HT1080 (cell line): Measurements from ENCODE around the gene SCARB2. TPM values are rescaled to one million over a fixed set of nuclear protein-coding genes. Genes with fewer than 3 reads are reported as not detected.

Source experiments
- DNase-seq: peaks from one replicate; pipeline ENCODE4 v3.0.0-alpha.2; 2015; ENCODE audit warnings: low read depth
- total RNA-seq: library from RNA; depleted of rRNA; stranded (reverse); fragments of >200 nt; shearing (Covaris generic); gene quantifications from 2 replicates; pipeline ENCODE4 v1.2.3, GENCODE V29; 2014

The SCARB2 gene
- total RNA-seq, 1 experiment from 2014 or later: 79.0 TPM

GRCh38 chr4:76226418-76226817 is 12.8 kb upstream of the SCARB2 start:
- no peak for DNase-seq

DNA sequence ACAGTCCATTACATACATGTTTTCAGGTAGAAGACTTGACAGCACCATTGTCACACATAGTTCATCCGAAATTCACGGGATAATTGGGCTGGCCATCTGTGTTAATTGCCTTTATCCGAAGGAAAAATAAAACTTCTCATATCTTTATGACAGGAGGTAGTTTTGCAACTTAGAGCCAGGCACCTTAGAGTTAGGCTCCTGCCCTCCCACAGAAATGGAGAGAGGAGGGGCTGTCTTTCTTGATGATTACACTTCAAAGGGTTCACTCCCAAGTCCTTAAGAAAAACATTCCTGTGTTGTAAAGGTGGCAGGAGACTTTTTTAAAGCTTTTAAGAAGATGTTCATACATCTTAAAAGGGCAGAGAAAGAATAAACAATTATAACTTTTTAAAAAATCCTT is 10.5 kb upstream of the SCARB2 start:
- DNase-seq: no peak

DNA sequence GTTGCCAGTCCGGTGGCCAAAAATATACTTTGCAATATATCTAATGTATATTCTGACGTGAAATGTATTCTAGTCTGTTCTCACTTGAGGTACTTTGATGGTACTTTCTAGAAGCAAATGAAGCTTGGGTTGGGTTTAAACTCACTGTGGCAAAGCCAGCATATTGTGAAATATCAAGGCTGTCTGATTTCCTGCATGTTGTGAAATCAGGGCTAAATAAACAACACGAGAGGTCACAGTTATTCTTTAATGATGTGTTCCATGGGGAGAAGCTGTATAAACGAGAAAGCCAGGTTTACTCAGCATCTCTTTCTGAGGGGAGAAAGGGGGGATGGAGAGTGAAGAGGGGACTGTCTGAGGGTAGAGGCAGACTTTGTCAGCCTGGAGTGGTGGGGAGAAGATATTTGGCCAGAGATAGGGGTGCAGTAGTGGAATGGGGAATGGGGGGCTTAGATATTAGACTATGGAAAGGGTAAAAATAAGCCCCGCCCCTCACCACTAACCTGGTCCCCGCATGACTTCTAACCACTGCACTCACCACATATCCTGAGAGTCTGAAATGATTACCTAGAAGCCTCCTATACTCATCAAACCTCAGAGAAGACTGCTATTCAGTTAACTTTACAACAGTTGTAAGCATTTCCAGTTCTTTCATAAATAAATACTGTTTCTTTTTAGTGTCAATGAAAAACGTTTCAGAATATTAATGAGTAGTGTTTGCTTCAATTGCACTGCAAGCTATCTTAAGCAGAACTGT is 5.9 kb upstream of the SCARB2 start:
- no peak for DNase-seq

DNA sequence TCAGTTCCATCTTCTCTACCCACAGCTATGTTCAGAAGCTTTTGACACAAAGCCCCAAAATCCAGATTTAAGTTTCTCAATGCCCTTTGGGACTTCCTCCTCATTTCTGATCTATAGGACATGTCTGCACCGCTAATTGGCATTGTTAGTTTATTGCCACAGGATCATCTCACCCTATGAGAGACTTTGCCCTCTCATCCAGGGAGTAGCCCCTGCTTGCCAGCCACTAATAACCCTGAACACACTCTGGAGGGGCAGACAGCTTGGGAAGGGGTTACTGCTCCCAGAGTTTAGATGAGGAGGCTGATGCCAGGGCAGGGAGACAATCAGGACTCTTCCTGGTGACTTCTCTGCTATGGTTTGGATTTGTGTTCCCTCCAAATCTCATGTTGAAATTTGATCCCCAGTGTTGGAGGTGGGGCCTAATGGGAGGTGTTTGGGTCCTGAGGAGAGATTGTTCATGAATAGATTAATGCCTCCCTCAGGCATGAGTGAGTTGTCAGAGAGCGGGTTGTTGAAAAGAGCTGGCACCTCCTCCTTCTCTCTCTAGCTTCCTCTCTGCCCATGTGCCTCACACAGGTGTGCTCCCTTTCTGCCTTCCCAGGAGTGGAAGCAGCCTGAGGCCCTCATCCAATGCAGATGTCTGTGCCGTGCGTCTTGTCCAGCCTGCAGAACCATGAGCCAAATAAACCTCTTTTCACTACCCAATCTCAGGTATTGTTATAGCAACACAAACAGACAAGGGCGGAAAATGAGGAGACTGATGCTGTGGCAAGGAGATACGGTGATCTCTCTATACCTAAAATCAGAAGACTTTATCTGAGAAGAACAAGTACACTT is 3.6 kb upstream of the SCARB2 start:
- DNase-seq: no peak

DNA sequence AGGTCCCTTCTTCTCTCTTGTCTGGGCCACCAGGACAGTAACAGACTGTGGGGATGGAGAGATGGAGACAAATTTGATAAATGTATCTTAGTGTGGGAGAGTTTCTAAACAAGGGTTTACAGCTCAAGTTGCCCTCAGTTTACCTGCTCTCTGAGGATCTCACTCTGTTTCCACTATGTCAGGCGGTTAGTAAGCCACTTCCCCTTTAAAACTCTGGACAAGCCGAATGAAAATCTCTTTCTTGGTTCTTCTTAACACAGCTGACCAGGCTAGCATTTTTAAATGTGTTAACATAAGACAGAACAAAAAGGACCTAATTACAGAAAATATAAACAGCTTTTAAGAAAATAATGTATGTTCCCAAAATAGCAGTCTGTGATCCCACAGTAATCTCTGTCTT is 2.9 kb upstream of the SCARB2 start:
- no peak for DNase-seq

DNA sequence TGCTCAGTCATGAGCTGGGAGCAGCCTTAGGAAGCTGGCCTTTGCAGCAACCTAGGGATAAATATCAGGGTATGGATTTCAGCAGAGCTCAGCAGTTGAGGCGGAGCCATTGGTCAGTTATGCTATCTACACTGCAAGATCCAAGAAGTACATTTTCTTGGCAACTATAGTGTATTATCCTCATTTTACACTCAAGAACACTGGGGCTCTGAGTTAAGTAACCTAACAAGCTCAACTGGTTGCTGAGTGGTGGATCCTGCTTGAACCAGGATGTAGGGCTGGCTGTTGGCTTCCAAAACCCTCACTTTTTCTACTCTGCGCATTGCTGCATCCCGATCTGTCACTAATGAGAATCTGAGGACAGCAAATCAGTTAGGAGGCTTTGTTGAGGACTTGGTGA is 1.5 kb upstream of the SCARB2 start:
- DNase-seq: no peak

GRCh38 chr4:76214177-76214675 is 602 bp upstream of the SCARB2 start:
- DNase-seq: no peak

- peak; percentile 17 for DNase-seq
Measured at GRCh38 chr4:76212851-76213414, 691 bp downstream of the SCARB2 start.

DNA sequence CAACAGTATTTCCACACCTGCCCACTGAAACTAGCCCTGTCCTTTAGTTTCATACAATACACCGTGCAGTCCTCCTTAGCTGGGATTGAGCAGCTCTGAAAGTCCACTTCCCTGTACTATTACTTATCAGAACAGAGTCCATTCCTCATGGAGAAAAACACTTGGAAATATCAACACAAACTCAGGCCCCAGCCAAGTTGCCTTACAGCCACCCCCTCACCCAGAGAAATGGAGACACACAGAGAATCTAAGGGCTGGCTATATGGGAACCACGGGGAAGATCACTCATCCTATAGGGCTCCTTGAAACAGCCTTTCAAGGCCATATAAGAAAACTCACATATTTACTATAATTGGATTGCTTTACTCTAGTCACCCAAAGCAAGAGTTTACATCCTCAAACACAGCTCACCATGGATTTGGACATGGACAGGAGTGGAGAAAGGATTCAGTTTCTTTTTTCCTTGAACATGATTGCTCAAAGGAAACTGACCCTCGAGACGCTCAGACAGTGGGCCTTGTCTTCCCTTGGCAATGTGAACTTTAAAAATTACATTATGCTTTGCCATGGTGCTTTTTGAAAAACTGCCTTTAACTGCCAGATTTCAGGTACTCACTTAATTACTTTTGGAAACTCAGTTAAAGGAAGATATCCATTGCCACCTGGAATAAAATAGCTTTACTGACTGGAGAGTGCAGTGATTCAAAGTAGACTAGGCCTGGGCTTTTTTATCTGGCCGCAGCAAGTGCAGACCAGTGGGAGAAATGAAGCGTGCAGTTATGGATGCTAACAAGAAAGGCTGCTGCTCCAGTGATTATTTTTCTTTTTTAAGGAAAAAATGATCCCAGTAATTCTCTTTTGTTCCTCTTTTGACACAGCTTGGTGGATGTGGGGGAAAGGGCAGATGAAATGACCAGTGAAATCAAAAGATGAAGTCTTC is 1.6 kb downstream of the SCARB2 start:
- DNase-seq: no peak

GRCh38 chr4:76210452-76210851 is 3.2 kb downstream of the SCARB2 start:
- no peak for DNase-seq

DNA sequence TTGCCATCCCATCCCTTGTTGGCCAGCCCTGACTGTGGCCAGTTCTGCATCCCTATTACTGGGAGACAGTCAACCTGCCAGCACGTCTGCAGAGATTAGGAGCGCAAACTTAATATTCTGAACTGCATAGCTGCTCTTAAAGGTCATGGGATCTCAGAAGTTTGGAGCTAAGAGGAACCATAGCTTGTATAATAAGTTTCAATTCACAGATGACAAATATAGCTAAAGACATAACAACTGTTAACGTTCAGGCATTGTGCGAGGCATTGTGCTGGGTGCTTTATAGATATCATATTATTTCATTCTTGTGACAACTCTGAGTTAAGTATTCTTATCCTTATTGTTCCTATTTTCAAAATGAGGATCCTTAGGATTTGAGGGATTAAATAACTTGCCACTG is 3.7 kb downstream of the SCARB2 start:
- no peak for DNase-seq

DNA sequence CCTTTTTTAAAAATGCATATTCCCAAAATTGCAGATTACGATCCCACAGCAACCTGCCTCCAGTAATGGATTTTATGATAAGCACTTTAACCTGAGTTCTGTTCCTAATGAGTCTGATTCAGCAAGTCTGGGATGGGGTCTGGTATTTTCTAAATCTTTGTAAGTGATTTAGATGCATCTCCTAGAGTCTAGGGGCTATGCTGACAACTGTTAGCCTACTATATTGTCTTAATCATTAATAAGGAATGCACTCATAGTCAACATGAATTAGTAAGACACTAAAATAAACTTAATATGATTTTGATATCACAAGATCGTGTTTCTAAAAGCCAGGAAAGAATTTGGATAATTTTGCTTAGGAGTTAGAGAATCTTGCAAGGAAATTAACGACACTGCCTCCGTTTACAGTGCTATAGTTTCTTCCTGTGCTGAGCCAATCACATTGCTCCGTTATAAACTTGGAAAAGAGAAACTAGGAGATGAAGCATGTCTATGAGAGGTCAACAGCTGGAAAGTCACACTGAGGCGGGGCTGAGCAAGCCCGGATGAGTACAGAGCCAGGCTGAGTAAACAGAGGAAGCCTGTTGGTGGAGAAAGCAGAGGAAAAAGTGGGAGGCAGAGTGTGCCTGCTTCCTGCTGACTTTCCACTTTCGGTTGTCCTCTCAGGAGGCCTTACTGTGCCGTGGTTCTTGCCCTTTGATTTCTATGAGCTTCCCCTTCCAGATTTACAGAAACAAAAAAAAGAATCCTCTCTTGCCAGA is 5.4 kb downstream of the SCARB2 start:
- peak; percentile 91 for DNase-seq

DNA sequence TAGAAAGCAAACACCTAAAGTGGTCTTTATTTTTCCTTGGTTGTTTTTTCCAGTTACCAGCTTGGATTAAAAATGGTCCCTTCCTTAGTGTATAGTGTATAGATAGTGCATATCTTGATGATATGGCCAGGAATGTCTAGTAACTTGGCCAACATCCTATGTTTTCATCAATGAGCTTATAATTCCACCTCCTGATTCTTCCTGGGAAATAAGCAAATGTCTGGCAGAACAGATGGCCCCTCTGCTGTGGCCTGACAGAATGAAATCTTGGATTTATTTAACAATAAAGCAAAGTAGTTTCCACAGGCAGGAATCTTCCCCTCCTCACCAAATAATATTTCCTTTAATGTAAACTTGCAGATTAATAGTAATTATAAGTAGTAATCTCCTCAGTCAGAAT is 6.1 kb downstream of the SCARB2 start:
- DNase-seq: no peak

DNA sequence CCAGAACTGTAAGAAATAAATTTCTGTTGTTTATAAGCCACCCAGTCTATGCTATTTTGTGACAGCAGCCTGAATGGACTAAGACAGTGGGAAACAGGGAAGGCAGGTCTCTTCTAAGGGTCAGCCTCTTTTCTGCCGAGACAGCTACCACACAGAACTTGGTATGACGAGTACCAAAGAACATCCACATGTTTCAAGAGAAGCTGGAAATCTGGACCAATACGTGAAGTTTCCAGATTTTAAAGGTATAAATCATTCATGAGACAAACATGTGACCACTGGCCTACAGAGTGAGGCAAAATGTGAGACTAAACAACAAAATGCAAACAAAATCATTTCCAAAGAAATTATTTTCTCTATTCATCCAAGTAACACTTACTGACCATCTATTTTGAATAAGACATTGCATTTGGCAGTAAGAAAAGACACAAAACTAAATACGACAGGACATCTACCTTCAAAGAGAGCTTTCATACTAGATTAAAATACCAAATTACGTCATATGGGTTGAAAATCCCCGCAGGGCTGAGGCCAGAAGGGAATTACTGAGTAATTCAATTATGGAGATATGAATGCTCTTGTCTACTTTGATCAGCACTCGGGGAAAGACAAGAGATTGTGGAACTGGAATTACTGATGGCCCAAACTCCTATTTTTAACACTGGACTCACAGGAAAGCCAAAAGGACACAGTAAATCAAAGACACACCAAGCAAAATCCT is 7.2 kb downstream of the SCARB2 start:
- DNase-seq: no peak

DNA sequence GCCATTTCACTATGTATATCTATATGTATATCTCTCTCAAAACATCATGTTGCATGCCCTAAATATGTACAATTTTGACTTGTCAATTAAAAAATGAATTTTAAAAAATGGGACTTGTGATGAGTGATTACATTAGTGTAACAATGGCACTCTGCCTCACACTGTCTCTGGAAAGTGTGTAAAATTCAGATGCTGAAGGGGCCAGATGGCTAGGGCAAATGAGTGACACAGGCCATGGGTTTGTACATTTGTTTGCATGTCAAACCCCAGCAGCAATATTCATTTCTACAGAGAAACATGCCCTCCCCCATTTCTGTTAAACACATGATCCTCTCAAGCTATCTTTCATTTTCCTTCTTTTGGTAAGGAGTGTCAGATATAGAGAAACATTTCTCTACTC is 8.1 kb downstream of the SCARB2 start:
- DNase-seq: no peak

GRCh38 chr4:76204936-76205335 is 8.7 kb downstream of the SCARB2 start:
- DNase-seq: no peak

GRCh38 chr4:76203541-76203940 is 10.1 kb downstream of the SCARB2 start:
- no peak for DNase-seq

DNA sequence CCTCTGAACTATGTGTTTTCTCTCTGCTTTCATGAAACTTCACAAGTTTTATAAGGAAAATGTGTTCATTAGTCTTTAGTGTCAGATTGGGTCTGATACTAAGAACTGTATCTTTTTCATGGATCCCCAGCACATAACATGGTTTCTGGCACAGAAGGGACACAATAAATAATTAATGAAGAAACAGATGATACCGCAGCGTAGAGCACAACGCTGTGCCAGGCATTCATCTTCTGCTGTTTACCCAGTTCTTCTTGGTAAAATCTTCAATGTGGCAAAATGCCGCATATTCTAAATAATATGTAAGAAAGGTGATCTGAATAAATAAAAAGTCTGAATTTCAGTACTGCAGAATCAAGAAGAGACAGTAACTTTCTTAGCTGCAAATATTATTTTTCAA is 12.3 kb downstream of the SCARB2 start:
- no peak for DNase-seq

DNA sequence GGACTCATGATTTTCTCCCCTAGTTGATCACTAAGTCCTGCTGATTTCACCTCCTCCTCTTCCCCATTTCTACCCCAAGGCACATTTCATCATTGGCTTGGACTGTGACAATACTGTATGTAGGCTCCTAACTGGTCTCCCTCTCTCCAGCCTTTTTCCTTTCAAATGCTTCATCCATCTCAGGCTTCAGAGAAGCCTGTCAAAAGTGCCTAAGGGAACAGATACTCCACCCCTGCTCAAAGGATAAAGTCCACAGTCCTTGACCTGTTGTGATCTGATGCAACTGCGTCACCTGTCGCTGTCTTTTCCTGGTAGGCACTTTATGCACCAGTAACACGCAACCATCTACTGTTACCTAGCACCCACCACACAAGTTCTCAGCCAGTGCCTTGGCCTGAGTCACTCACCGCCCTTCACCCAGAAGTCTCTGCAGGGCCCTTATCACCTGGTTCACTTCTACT is 12.8 kb downstream of the SCARB2 start:
- no peak for DNase-seq
